SK-N-SH (cell line): ENCODE results near the gene ENHO. TPM values are rescaled to one million over a fixed set of nuclear protein-coding genes. Genes with fewer than 3 reads are reported as not detected.

Experiments used
- CTCF ChIA-PET: fragments of 300-600, 350-600 bp; formaldehyde crosslinking; extraction: SDS; loops from one replicate; lab custom pipeline; 2021; lab: Yijun Ruan, JAX
- POLR2A ChIA-PET: fragments of 350-600 bp; sonication (Branson Sonifier 250); formaldehyde crosslinking; extraction: SDS; loops from one replicate; lab custom pipeline; 2020; ENCODE audit warnings: antibody characterized with exemption, inconsistent platforms; lab: Yijun Ruan, JAX
- DNase-seq: peaks from one replicate; pipeline ENCODE4 v3.0.0; 2012
- H2AFZ ChIP-seq: fragments of 200-600 bp; sonication (generic); 2 replicates; pipeline ENCODE4 v1.8.1; 2016; ENCODE audit warnings: antibody characterized with exemption, mild to moderate bottlenecking, low read depth
- H3F3A ChIP-seq: fragments of 200-600 bp; sonication (generic); replicated peaks from 2 replicates; pipeline ENCODE3; 2016; ENCODE audit warnings: antibody characterized with exemption, mild to moderate bottlenecking; ENCODE audit not compliant: insufficient read depth
- H3K27ac ChIP-seq, 2 experiments: fragments of 200-500 bp in 1 of 2; fragments of 200-600 bp in 1 of 2; sonication (Bioruptor generic) in 1 of 2; sonication (generic), shearing (Covaris generic) in 1 of 2; 2 replicates each; pipeline versions ENCODE4 v1.5.1 to v1.6.1; 2014 to 2016; ENCODE audit warnings: low read depth in 2 of 2, inconsistent platforms in 1 of 2, low read length in 1 of 2, mild to moderate bottlenecking in 1 of 2, mixed read lengths in 1 of 2
- H3K27me3 ChIP-seq: fragments of 200-600 bp; sonication (generic), shearing (Covaris generic); 2 replicates; pipeline ENCODE4 v1.6.1; 2016; ENCODE audit warnings: mixed run types; ENCODE audit not compliant: insufficient read depth
- H3K36me3 ChIP-seq, 2 experiments: fragments of 200-500 bp in 1 of 2; fragments of 200-600 bp in 1 of 2; sonication (Bioruptor generic) in 1 of 2; sonication (generic) in 1 of 2; replicated peaks in 1 of 2; 2 replicates each; pipeline versions ENCODE3 to v1.5.1; 2014 to 2016; ENCODE audit warnings: low read length in 1 of 2, mild to moderate bottlenecking in 1 of 2; ENCODE audit not compliant: insufficient read depth in 2 of 2, control insufficient read depth in 1 of 2
- H3K4me1 ChIP-seq, 2 experiments: fragments of 200-500 bp in 1 of 2; fragments of 200-600 bp in 1 of 2; sonication (Bioruptor generic) in 1 of 2; sonication (generic), shearing (Covaris generic) in 1 of 2; 2 replicates each; pipeline versions ENCODE4 v1.5.1 to v1.6.1; 2014 to 2016; ENCODE audit warnings: low read depth in 1 of 2, low read length in 1 of 2, mixed run types in 1 of 2; ENCODE audit not compliant: insufficient read depth in 2 of 2, control insufficient read depth in 1 of 2
- H3K4me2 ChIP-seq: fragments of 200-600 bp; sonication (generic), shearing (Covaris generic); 2 replicates; pipeline ENCODE4 v1.6.1; 2017; ENCODE audit warnings: mixed run types
- H3K4me3 ChIP-seq, 2 experiments: fragments of 200-500 bp in 1 of 2; fragments of 200-600 bp in 1 of 2; sonication (Bioruptor generic) in 1 of 2; sonication (generic), shearing (Covaris generic) in 1 of 2; 2 replicates each; pipeline versions ENCODE4 v1.5.1 to v1.8.1; 2014 to 2016; ENCODE audit warnings: low read depth in 2 of 2, inconsistent platforms in 1 of 2, low read length in 1 of 2, mild to moderate bottlenecking in 1 of 2, mixed read lengths in 1 of 2, moderate library complexity in 1 of 2
- H3K79me2 ChIP-seq: fragments of 200-600 bp; sonication (generic); 2 replicates; pipeline ENCODE4 v1.8.1; 2017; ENCODE audit warnings: mild to moderate bottlenecking; ENCODE audit not compliant: insufficient read depth
- H3K9ac ChIP-seq: fragments of 200-600 bp; sonication (generic); 2 replicates; pipeline ENCODE4 v1.6.1; 2017; ENCODE audit warnings: mixed run types
- H3K9me2 ChIP-seq: fragments of 200-600 bp; sonication (generic); 2 replicates; pipeline ENCODE4 v1.6.1; 2017; ENCODE audit warnings: mixed run types
- H3K9me3 ChIP-seq: fragments of 200-600 bp; sonication (generic); 2 replicates; pipeline ENCODE4 v1.6.1; 2017; ENCODE audit warnings: mixed run types, mild to moderate bottlenecking, moderate library complexity
- H4K20me1 ChIP-seq: fragments of 200-600 bp; sonication (generic); 2 replicates; pipeline ENCODE4 v1.6.1; 2017; ENCODE audit warnings: mild to moderate bottlenecking, mixed run types; ENCODE audit not compliant: insufficient read depth
- CHD2 ChIP-seq: fragments of 150-350 bp; IDR thresholded peaks from 2 replicates; pipeline ENCODE4 v1.6.1; 2018; ENCODE audit warnings: low read length; ENCODE audit not compliant: partially characterized antibody
- EP300 ChIP-seq, 2 experiments: IDR thresholded peaks; 2 replicates each; pipeline versions ENCODE4 v1.4.0 to v1.6.1; 2012; ENCODE audit warnings: borderline replicate concordance in 1 of 2, low read depth in 1 of 2, low read length in 1 of 2
- EZH2phosphoT487 ChIP-seq: fragments of 200-600 bp; sonication (generic); IDR thresholded peaks from 2 replicates; pipeline ENCODE4 v1.6.1; 2017; ENCODE audit warnings: low read depth, mixed run types, mild to moderate bottlenecking, antibody characterized with exemption, moderate library complexity, borderline replicate concordance
- FOXJ3 ChIP-seq: sonication (generic); formaldehyde crosslinking; IDR thresholded peaks from 2 replicates; pipeline ENCODE4 v1.5.1; 2020; ENCODE audit warnings: mild to moderate bottlenecking, missing genetic modification reagents
- FOXM1 ChIP-seq: IDR thresholded peaks from 2 replicates; pipeline ENCODE4 v1.4.0; 2012; ENCODE audit warnings: low read depth, mild to moderate bottlenecking
- GABPA ChIP-seq: IDR thresholded peaks from 2 replicates; pipeline ENCODE4 v1.4.0; 2012; ENCODE audit warnings: low read depth, mild to moderate bottlenecking
- GATA2 ChIP-seq: sonication (generic); formaldehyde crosslinking; IDR thresholded peaks from 2 replicates; pipeline ENCODE4 v1.5.0; 2020; ENCODE audit warnings: mild to moderate bottlenecking, missing genetic modification reagents
- MXI1 ChIP-seq: IDR thresholded peaks from 2 replicates; pipeline ENCODE4 v1.6.1; 2012; ENCODE audit warnings: mild to moderate bottlenecking, low read depth, low read length, improper control_type of control experiment
- NFIC ChIP-seq: IDR thresholded peaks from 2 replicates; pipeline ENCODE4 v1.4.0; 2012; ENCODE audit warnings: borderline replicate concordance
- POLR2AphosphoS5 ChIP-seq: IDR thresholded peaks from 2 replicates; pipeline ENCODE4 v1.6.1; 2012; ENCODE audit warnings: low read depth, low read length
- RAD21 ChIP-seq: IDR thresholded peaks from 2 replicates; pipeline ENCODE4 v1.6.1; 2012; ENCODE audit warnings: mild to moderate bottlenecking, low read length
- REST ChIP-seq: IDR thresholded peaks from 2 replicates; pipeline ENCODE4 v1.6.1; 2012; ENCODE audit warnings: mild to moderate bottlenecking, low read depth, low read length, moderate library complexity
- RXRA ChIP-seq: IDR thresholded peaks from 2 replicates; pipeline ENCODE4 v1.4.0; 2012; ENCODE audit warnings: low read depth, mild to moderate bottlenecking, borderline replicate concordance
- SIN3A ChIP-seq: IDR thresholded peaks from 2 replicates; pipeline ENCODE4 v1.6.1; 2012; ENCODE audit warnings: low read depth, mild to moderate bottlenecking, low read length, moderate library complexity, borderline replicate concordance
- TAF1 ChIP-seq: IDR thresholded peaks from 2 replicates; pipeline ENCODE4 v1.6.1; 2012; ENCODE audit warnings: low read depth, mild to moderate bottlenecking, low read length, moderate library complexity, borderline replicate concordance
- WGBS: methylation state at CpG from one replicate; pipeline ENCODE4 v1.1.6; 2017; ENCODE audit warnings: low lambda C conversion rate; 5-methylcytosine and 5-hydroxymethylcytosine counted together
- polyA plus RNA-seq, 3 experiments: library from polyadenylated mRNA; depleted of rRNA; stranded (reverse); fragments of >200 nt; gene quantifications; 2 replicates each; pipeline ENCODE4 v1.2.3, GENCODE V29; 2012
- TF ChIP-seq, protein P1 (sequence below): fragments of 200-600 bp; sonication (generic); IDR thresholded peaks from 2 replicates; pipeline ENCODE4 v1.6.1; 2017; ENCODE audit warnings: antibody characterized with exemption, mild to moderate bottlenecking, moderate library complexity

Gene ENHO
- polyA plus RNA-seq, 1 of the 3 experiments (the other 2 are of a cell fraction) = 1.5 TPM

GRCh38 chr9:34486572-34486971 is 36.2 kb downstream of the ENHO start:
- H3K4me1 ChIP-seq = peaks cover 0 to 6% of the 10 kb centered on the region in 2 experiments; a peak in 1 of 4 replicates
- no peak overlapping the region for H3K4me2 ChIP-seq
- H2AFZ ChIP-seq = no peak overlapping the region
- no peak for DNase-seq
- ChIA-PET POLR2A (no interaction called here), CTCF (interaction anchor here (1.0 to 13.3 kb wide), 3 partner anchors 13 to 123 kb away, joined by 3 to 103 read pairs (median 3); no protein-coding TSS in a partner anchor)
- no peak overlapping the region for H3K27ac ChIP-seq
- H3K9ac ChIP-seq = no peak overlapping the region
- H4K20me1 ChIP-seq = no peaks in the 10 kb centered on the region
- H3K9me3 ChIP-seq = no peaks in the 10 kb centered on the region
- no peaks in the 10 kb centered on the region for H3K9me2 ChIP-seq
- no peaks in the 10 kb centered on the region for H3K36me3 ChIP-seq
- H3K4me3 ChIP-seq = no peak overlapping the region
- TF ChIP-seq RXRA (no peak), FOXM1 (no peak), FOXJ3 (CRISPR knock-in tag) (no peak), NFIC (no peak), CHD2 (no peak), EP300 (IDR thresholded peaks at IDR 0.05; ENCODE audit: borderline replicate concordance in 1 of 2, low read depth in 1 of 2, low read length in 1 of 2) (no peak), EZH2phosphoT487 (no peak), REST (no peak), GABPA (no peak), SIN3A (no peak), TAF1 (no peak), RAD21 (no peak)
- WGBS = 62% methylated on average over 3 of the region's 3 CpGs
- no peaks in the 10 kb centered on the region for H3F3A ChIP-seq
- no peaks in the 10 kb centered on the region; the same call in 1 of the 2 replicates for H3K27me3 ChIP-seq
- no peaks in the 10 kb centered on the region for H3K79me2 ChIP-seq

DNA sequence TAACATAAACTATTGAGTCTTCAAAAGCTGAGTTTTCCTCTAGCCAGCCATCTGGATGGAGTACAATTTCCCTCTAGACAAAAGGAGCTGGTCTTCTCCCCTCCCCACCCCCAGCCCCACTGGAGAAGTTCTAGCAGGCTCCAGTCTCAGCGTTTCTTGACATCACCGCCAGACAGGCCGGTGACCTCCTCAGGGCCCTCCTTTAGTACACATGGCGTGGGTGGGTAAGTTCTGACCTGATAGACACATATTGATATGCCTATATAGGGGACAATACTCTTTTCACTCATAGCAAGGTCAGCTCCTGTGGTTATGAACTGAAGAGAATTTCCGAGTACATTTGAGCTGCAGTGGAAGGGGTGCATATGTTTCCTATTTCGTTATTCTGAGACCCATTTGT is 37.0 kb downstream of the ENHO start:
- Histone ChIP-seq H2AFZ (no peak overlapping the region), H3K4me1 (peaks cover 0 to 6% of the 10 kb centered on the region in 2 experiments; a peak in 1 of 4 replicates), H3K9me2 (no peaks in the 10 kb centered on the region), H3K4me2 (no peak overlapping the region), H3K9ac (no peak overlapping the region), H3K9me3 (no peaks in the 10 kb centered on the region), H3K36me3 (no peaks in the 10 kb centered on the region), H4K20me1 (no peaks in the 10 kb centered on the region), H3K27ac (no peak overlapping the region), H3F3A (no peaks in the 10 kb centered on the region), H3K4me3 (no peak overlapping the region), H3K79me2 (no peaks in the 10 kb centered on the region), H3K27me3 (no peaks in the 10 kb centered on the region; the same call in 1 of the 2 replicates)
- no peak for DNase-seq
- WGBS = 76% methylated on average over 5 of the region's 6 CpGs
- ChIA-PET POLR2A (no interaction called here), CTCF (interaction anchor here (0.6 to 13.3 kb wide), 6 partner anchors 14 to 122 kb away, joined by 3 to 103 read pairs (median 4); no protein-coding TSS in a partner anchor)
- TF ChIP-seq, protein P1, sequence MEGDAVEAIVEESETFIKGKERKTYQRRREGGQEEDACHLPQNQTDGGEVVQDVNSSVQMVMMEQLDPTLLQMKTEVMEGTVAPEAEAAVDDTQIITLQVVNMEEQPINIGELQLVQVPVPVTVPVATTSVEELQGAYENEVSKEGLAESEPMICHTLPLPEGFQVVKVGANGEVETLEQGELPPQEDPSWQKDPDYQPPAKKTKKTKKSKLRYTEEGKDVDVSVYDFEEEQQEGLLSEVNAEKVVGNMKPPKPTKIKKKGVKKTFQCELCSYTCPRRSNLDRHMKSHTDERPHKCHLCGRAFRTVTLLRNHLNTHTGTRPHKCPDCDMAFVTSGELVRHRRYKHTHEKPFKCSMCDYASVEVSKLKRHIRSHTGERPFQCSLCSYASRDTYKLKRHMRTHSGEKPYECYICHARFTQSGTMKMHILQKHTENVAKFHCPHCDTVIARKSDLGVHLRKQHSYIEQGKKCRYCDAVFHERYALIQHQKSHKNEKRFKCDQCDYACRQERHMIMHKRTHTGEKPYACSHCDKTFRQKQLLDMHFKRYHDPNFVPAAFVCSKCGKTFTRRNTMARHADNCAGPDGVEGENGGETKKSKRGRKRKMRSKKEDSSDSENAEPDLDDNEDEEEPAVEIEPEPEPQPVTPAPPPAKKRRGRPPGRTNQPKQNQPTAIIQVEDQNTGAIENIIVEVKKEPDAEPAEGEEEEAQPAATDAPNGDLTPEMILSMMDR = no peak
- no peak for TF ChIP-seq GATA2
- no peak for TF ChIP-seq REST
- TF ChIP-seq EZH2phosphoT487 = no peak
- TF ChIP-seq MXI1 = no peak
- TF ChIP-seq POLR2AphosphoS5 = no peak
- TF ChIP-seq EP300 (IDR thresholded peaks at IDR 0.05; ENCODE audit: borderline replicate concordance in 1 of 2, low read depth in 1 of 2, low read length in 1 of 2) = no peak
- TF ChIP-seq FOXM1 = no peak
